Peyer's patch (tissue), 4 donors: ENCODE results near the gene MARCHF10. TPM values are rescaled to one million over a fixed set of nuclear protein-coding genes. Genes with fewer than 3 reads are reported as not detected.

Experiments used
- DNase-seq, 3 donors: peaks; one replicate each; pipeline ENCODE4 v3.0.0-alpha.2; 2017 to 2019
- H3K27ac ChIP-seq, 4 donors: fragments of 200-600 bp; sonication (generic); one replicate each; pipeline ENCODE4 v1.5.1; 2016 to 2019
- H3K27me3 ChIP-seq, 2 donors: fragments of 200-600 bp; sonication (generic); one replicate each; pipeline ENCODE4 v1.5.1; 2019
- H3K36me3 ChIP-seq, 3 donors: fragments of 200-600 bp; sonication (generic); one replicate each; pipeline ENCODE4 v1.5.1; 2016 to 2019
- H3K4me1 ChIP-seq, 4 donors: fragments of 200-600 bp; sonication (generic); one replicate each; pipeline ENCODE4 v1.5.1; 2016 to 2019
- H3K4me3 ChIP-seq, 4 donors: fragments of 200-600 bp; sonication (generic); 1 replicate in 3 of 4; 2 replicates in 1 of 4; pipeline ENCODE4 v1.5.1; 2016 to 2019; ENCODE audit warnings: mild to moderate bottlenecking in 1 of 4
- H3K9me3 ChIP-seq, 4 donors: fragments of 200-600 bp; sonication (generic); one replicate each; pipeline ENCODE4 v1.5.1; 2016 to 2019; ENCODE audit warnings: mild to moderate bottlenecking in 1 of 4
- POLR2A ChIP-seq, 2 donors: fragments of 450-650 bp; IDR thresholded peaks; one replicate each; pipeline ENCODE4 v1.5.1; 2017; ENCODE audit warnings: antibody characterized with exemption in 2 of 2, mild to moderate bottlenecking in 2 of 2, moderate library complexity in 2 of 2
- total RNA-seq, 4 donors: library from RNA; depleted of rRNA; stranded (reverse); fragments of >200 nt; gene quantifications; one replicate each; pipeline ENCODE4 v1.1.0, GENCODE V29; 2016
- TF ChIP-seq, protein P1 (sequence below), 6 experiments: fragments of 450-650 bp in 4 of 6; fragments of 200-600 bp in 2 of 6; sonication (generic) in 1 of 6; IDR thresholded peaks; one replicate each; pipeline ENCODE4 v1.5.1; 2017 to 2019; ENCODE audit warnings: antibody characterized with exemption in 6 of 6, mild to moderate bottlenecking in 3 of 6, moderate library complexity in 1 of 6

MARCHF10 gene
- total RNA-seq, 4 donors from 2014 or later, result not detected

DNA sequence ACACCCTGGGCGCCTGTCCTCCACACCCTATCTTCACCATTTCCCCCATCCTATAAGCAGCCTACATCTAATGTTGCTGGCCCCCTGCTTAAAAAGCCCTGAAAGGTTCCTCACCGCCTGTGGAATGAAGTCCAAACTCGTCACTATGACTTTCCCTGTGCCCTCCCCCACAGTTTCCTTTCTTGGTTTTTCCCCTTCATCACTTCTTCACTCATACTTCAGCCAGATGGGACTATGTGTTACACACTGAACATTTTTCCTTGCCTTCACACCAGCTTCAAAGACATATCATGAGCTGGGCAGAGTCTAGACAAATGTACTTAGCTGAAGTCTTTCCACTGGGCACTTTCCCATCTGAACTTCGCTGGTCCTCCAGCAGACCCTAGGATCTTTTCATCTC lies 1.5 kb upstream of the MARCHF10 start:
- Histone ChIP-seq H3K4me3 (no peak overlapping the region), H3K4me1 (peaks cover 0 to 9% (median 3%) of the 10 kb centered on the region in 4 donors), H3K9me3 (no peaks in the 10 kb centered on the region), H3K36me3 (no peaks in the 10 kb centered on the region), H3K27ac (no peak overlapping the region), H3K27me3 (no peaks in the 10 kb centered on the region)
- DNase-seq, result no peak
- TF ChIP-seq POLR2A (IDR thresholded peaks at IDR 0.05), result no peak
- TF ChIP-seq, protein P1, sequence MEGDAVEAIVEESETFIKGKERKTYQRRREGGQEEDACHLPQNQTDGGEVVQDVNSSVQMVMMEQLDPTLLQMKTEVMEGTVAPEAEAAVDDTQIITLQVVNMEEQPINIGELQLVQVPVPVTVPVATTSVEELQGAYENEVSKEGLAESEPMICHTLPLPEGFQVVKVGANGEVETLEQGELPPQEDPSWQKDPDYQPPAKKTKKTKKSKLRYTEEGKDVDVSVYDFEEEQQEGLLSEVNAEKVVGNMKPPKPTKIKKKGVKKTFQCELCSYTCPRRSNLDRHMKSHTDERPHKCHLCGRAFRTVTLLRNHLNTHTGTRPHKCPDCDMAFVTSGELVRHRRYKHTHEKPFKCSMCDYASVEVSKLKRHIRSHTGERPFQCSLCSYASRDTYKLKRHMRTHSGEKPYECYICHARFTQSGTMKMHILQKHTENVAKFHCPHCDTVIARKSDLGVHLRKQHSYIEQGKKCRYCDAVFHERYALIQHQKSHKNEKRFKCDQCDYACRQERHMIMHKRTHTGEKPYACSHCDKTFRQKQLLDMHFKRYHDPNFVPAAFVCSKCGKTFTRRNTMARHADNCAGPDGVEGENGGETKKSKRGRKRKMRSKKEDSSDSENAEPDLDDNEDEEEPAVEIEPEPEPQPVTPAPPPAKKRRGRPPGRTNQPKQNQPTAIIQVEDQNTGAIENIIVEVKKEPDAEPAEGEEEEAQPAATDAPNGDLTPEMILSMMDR (IDR thresholded peaks at IDR 0.05), result no peak

DNA sequence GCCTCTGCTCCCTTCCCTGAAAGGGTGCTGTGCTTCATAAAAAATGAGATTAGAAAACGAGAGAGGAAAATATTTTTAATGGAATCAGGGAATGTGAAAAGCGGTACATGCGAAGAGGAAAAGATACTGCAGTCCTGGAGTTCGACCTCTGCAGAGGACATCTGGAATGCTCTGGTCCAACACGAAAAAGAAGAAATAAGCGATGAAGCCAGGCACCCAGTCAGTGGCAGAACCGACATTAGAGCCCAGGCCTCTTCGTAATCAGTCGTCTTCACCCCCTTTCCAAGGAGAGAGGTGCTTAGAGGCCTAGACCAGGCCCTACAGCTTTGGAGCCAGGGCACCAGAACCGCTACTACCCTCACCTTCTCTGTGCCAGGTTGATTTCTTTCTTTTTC lies 459 bp upstream of the MARCHF10 start:
- Histone ChIP-seq H3K9me3 (no peaks in the 10 kb centered on the region), H3K4me3 (no peak overlapping the region), H3K36me3 (no peaks in the 10 kb centered on the region), H3K27ac (no peak overlapping the region), H3K4me1 (peaks cover 0 to 9% (median 3%) of the 10 kb centered on the region in 4 donors), H3K27me3 (no peaks in the 10 kb centered on the region)
- no peak for TF ChIP-seq POLR2A (IDR thresholded peaks at IDR 0.05)
- TF ChIP-seq, protein P1 (IDR thresholded peaks at IDR 0.05), result no peak
- no peak for DNase-seq

DNA sequence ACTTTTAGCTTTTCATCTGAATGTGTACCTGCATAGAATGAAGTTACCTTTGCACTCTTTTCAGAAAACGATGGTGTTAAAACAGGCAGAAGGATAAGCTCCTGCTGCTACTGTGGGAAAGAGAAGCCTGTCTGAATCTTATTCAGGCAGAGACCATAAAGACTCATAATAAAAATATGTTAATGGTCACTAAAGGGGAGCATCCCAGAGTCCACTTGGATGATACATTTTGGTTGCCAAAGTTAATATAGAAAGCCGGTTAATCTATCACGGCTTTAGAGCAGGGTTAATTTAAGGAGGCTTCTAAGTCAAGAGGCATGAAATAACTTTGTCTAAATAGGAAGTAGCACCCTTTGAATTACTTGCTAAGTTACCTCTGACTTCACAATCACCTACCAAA lies 2.9 kb downstream of the MARCHF10 start:
- no peak overlapping the region for H3K4me3 ChIP-seq
- H3K9me3 ChIP-seq, result no peaks in the 10 kb centered on the region
- peaks cover 0 to 9% (median 3%) of the 10 kb centered on the region in 4 donors for H3K4me1 ChIP-seq
- TF ChIP-seq, protein P1 (IDR thresholded peaks at IDR 0.05), result no peak
- no peak for TF ChIP-seq POLR2A (IDR thresholded peaks at IDR 0.05)
- no peaks in the 10 kb centered on the region for H3K27me3 ChIP-seq
- H3K36me3 ChIP-seq, result no peaks in the 10 kb centered on the region
- no peak overlapping the region for H3K27ac ChIP-seq
- no peak for DNase-seq

DNA sequence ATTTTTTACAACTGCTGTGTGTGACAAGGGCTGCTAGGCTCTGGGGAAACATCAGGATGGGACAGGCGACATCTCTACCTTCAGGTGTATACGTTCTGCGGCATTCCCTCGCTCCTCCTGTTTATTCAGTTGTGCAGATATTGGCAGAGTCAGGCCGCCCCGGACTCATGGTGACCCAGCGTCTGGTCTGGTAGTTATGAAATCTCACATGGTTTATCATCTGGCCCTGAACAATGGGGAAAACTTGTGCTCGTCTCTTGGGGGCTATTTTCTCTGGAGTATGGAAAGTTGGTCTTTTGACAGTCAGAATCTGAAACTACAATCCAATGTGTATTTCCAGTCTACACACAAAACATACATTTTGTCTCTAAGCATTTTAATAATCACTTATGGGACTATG lies 3.3 kb downstream of the MARCHF10 start:
- Histone ChIP-seq H3K36me3 (no peaks in the 10 kb centered on the region), H3K4me1 (peaks cover 0 to 9% (median 3%) of the 10 kb centered on the region in 4 donors), H3K9me3 (no peaks in the 10 kb centered on the region), H3K4me3 (no peak overlapping the region), H3K27ac (no peak overlapping the region), H3K27me3 (no peaks in the 10 kb centered on the region)
- no peak for DNase-seq
- TF ChIP-seq POLR2A (IDR thresholded peaks at IDR 0.05), result no peak
- TF ChIP-seq, protein P1 (IDR thresholded peaks at IDR 0.05), result no peak

DNA sequence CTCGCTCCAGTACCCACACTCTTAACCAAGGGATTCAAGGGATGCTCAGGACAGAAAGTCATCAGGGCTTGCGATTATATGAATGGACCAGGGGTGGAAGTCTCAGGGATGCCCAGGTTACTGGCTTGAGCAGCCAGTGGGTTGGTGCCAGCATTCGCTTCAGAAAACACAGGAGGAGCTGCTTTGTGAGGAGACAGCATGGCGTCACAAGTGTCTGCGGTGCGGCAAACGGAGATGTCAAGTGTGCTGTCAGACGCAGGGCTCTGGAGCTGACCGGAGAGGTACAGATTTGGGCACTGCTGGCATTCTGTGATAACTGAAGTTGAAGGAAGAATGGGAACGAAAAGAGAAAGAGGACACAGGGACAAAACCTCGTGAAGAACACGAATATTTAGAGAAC lies 4.1 kb downstream of the MARCHF10 start:
- Histone ChIP-seq H3K9me3 (no peaks in the 10 kb centered on the region), H3K27ac (no peak overlapping the region), H3K4me3 (no peak overlapping the region), H3K4me1 (peaks cover 0 to 9% (median 3%) of the 10 kb centered on the region in 4 donors), H3K36me3 (no peaks in the 10 kb centered on the region), H3K27me3 (no peaks in the 10 kb centered on the region)
- no peak for DNase-seq
- no peak for TF ChIP-seq POLR2A (IDR thresholded peaks at IDR 0.05)
- TF ChIP-seq, protein P1 (IDR thresholded peaks at IDR 0.05), result no peak
